ENCODE results near the gene STK32B.
"Not testable (repeated sequence)": the region's sequence is repeated elsewhere in the genome, so short reads cannot be mapped to it uniquely, and the experiment has no call there.

The STK32B gene

GRCh38 chr4:5030927-5031326, 20.4 kb upstream of the STK32B start:
- DNase-seq, result no peak
- ATAC-seq, result no peak

GRCh38 chr4:5032813-5033212, 18.5 kb upstream of the STK32B start:
- DNase-seq, result no peak
- ATAC-seq, result no peak

- no peak for DNase-seq
- ATAC-seq, result no peak
Measured at GRCh38 chr4:5033281-5033841, 17.9 kb upstream of the STK32B start.

GRCh38 chr4:5034206-5034605, 17.1 kb upstream of the STK32B start:
- no peak for ATAC-seq

GRCh38 chr4:5036239-5036638, 15.0 kb upstream of the STK32B start:
- DNase-seq, result no peak
- no peak for ATAC-seq

More at GRCh38 chr4:5034206-5034605, 17.1 kb upstream of the STK32B start:
- DNase-seq, result no peak

- ATAC-seq, result no peak
- no peak for DNase-seq
Measured at GRCh38 chr4:5037553-5038551, 13.4 kb upstream of the STK32B start.

GRCh38 chr4:5039800-5040199, 11.5 kb upstream of the STK32B start:
- ATAC-seq, result no peak
- no peak for DNase-seq

GRCh38 chr4:5040856-5041620, 10.2 kb upstream of the STK32B start:
- ATAC-seq, result no peak
- no peak for DNase-seq

GRCh38 chr4:5041699-5042098, 9.6 kb upstream of the STK32B start:
- no peak for DNase-seq
- no peak for ATAC-seq

- no peak for DNase-seq
Measured at GRCh38 chr4:5043579-5043978, 7.7 kb upstream of the STK32B start.

GRCh38 chr4:5044341-5044740, 6.9 kb upstream of the STK32B start:
- ATAC-seq, result no peak
- DNase-seq, result no peak

More at GRCh38 chr4:5043579-5043978, 7.7 kb upstream of the STK32B start:
- no peak for ATAC-seq

- DNase-seq, result no peak
- no peak for ATAC-seq
Measured at GRCh38 chr4:5045097-5045496, 6.2 kb upstream of the STK32B start.

GRCh38 chr4:5048721-5049120, 2.6 kb upstream of the STK32B start:
- ATAC-seq (no peak), DNase-seq (no peak)

- ATAC-seq (peak; percentile 75), DNase-seq (peak; percentile 50)
Measured at GRCh38 chr4:5050520-5051277, 581 bp upstream of the STK32B start.

- DNase-seq (no peak), ATAC-seq (no peak)
Measured at GRCh38 chr4:5052204-5052702, 973 bp downstream of the STK32B start.

GRCh38 chr4:5052726-5053425, 1.6 kb downstream of the STK32B start:
- ATAC-seq, result no peak

GRCh38 chr4:5054532-5054931, 3.3 kb downstream of the STK32B start:
- no peak for ATAC-seq
- no peak for DNase-seq

More at GRCh38 chr4:5052726-5053425, 1.6 kb downstream of the STK32B start:
- no peak for DNase-seq

- ATAC-seq, result no peak
Measured at GRCh38 chr4:5055411-5055810, 4.1 kb downstream of the STK32B start.

GRCh38 chr4:5066101-5066500, 14.8 kb downstream of the STK32B start:
- no peak for DNase-seq

More at GRCh38 chr4:5055411-5055810, 4.1 kb downstream of the STK32B start:
- no peak for DNase-seq

GRCh38 chr4:5066968-5067367, 15.7 kb downstream of the STK32B start:
- ATAC-seq, DNase-seq: not testable (repeated sequence)

More at GRCh38 chr4:5066101-5066500, 14.8 kb downstream of the STK32B start:
- ATAC-seq, result no peak

GRCh38 chr4:5067908-5068307, 16.6 kb downstream of the STK32B start:
- DNase-seq (no peak), ATAC-seq (no peak)
